Measurements from ENCODE around the gene DTNA. TPM values are rescaled to one million over a fixed set of nuclear protein-coding genes. Genes with fewer than 3 reads are reported as not detected.
A peak's percentile ranks its signal among the peaks of the same experiment; 100 is the strongest.

DTNA gene
- total RNA-seq, 2 donors from 2014 or later: 114 to 197 TPM

DNA sequence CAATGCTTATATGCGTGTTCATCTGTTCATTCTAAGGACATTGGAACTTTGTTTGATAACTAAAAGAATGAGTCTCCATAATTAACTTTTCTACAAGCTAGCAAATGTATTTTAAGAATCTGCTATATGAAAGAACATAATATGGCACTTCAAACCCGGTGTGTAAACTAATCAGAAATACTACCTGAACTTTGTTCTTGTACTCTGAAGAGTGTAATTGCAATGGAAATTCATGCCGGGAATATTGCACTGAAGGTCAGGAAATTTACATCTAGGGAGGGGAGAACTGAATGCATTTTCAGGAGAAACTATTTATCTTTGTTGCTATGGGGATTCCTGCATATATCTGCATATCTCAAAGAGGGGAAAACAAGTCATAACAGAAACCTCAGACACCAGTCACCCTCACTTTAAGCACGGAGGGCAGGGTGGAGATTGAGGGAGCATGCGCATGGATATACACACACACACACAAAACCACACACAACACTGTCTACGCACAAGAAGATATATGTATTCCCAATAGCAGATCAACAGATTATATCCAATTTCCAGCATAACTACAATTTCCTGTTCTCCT is 76.2 kb downstream of the DTNA start:
- no peaks in the 10 kb centered on the region for H3K36me3 ChIP-seq
- no peak for DNase-seq (ENCODE audit: low spot score)
- H3K4me3 ChIP-seq: no peak overlapping the region
- TF ChIP-seq, protein P1, sequence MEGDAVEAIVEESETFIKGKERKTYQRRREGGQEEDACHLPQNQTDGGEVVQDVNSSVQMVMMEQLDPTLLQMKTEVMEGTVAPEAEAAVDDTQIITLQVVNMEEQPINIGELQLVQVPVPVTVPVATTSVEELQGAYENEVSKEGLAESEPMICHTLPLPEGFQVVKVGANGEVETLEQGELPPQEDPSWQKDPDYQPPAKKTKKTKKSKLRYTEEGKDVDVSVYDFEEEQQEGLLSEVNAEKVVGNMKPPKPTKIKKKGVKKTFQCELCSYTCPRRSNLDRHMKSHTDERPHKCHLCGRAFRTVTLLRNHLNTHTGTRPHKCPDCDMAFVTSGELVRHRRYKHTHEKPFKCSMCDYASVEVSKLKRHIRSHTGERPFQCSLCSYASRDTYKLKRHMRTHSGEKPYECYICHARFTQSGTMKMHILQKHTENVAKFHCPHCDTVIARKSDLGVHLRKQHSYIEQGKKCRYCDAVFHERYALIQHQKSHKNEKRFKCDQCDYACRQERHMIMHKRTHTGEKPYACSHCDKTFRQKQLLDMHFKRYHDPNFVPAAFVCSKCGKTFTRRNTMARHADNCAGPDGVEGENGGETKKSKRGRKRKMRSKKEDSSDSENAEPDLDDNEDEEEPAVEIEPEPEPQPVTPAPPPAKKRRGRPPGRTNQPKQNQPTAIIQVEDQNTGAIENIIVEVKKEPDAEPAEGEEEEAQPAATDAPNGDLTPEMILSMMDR (IDR thresholded peaks at IDR 0.05): no peak
- H3K9me3 ChIP-seq: no peaks in the 10 kb centered on the region
- H3K27me3 ChIP-seq: no peaks in the 10 kb centered on the region
- no peak overlapping the region for H3K27ac ChIP-seq
- H3K4me1 ChIP-seq: no peaks in the 10 kb centered on the region

DNA sequence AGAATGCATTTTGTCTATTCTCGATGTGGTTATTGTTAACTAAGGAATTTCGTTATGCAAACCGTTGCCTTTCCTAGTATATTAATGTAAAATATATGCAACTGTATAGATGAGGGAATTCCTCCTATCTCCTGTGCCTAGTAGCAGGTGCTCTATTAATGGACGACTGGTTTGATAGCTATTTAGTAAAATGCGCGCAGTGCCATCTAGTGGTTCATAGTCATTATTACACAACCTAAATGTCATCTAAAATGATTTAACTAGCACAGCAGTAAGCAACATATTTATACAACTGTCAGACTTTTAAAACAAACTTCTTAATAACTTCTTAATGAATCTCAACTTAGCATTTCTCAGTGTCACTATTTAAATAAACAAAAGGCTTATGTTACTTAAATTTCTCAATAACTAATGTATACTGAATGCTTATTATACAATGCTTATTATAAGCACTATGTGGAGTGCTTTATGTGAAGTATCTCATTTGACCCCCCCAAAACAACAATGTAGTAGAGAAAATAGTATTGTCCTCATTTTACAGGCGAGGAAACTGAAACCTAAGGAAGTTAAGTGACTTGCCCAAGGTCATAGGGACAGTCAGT is 77.9 kb downstream of the DTNA start:
- Histone ChIP-seq H3K9me3 (no peaks in the 10 kb centered on the region), H3K27ac (no peak overlapping the region), H3K27me3 (no peaks in the 10 kb centered on the region), H3K36me3 (no peaks in the 10 kb centered on the region), H3K4me1 (no peaks in the 10 kb centered on the region), H3K4me3 (no peak overlapping the region)
- TF ChIP-seq, protein P1 (IDR thresholded peaks at IDR 0.05): peak; percentile 61 to 84
- no peak for DNase-seq (ENCODE audit: low spot score)

DNA sequence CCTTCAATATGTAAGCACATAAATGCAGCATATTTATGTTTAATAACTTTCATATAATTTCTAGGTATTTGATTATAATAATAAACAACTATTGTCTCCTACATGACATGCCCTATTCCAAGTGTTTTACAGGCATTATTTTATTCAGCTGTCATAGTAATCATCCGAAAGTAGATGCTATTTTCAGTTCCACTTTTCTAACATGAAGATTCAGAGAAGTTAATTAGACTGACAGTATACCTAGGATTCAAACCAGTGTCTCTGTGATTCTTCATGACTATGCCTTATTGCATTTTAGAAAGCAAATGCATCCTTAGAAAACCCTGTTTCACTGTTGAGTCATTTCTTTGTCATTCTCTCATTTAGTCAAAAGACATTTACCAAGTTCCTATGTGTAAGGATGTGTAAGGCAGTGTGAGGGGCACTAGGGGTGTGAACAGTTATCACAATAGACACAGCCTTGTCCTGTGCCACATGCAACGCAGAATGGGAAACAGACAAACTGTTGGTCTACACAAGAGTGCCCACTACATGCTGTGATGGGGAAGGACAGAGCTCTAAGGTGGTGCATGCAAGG is 79.8 kb downstream of the DTNA start:
- no peaks in the 10 kb centered on the region for H3K27me3 ChIP-seq
- TF ChIP-seq, protein P1 (IDR thresholded peaks at IDR 0.05): no peak
- no peaks in the 10 kb centered on the region for H3K36me3 ChIP-seq
- peaks cover 0 to 5% of the 10 kb centered on the region in 2 donors for H3K4me1 ChIP-seq
- DNase-seq (ENCODE audit: low spot score): no peak
- no peaks in the 10 kb centered on the region for H3K9me3 ChIP-seq
- H3K4me3 ChIP-seq: no peak overlapping the region
- H3K27ac ChIP-seq: no peak overlapping the region

DNA sequence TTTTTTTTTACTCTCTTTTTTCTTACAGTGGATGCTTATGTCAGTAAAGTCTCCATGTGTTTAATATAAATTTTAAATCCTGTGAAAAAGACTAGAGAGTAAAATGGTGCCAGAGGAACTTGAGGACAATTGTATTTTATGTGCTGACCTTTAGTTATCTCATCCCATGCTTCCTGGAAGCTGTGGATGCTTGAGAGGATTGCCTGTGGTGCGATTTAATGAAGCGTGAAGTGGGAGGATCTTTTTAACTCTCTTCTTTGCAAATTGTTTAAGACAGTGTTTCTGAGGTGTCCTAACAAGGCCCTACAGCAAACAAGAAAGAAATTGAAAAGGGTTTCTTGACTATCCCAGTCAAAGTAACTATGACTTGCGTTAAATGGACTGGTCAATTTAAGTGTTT is 84.2 kb downstream of the DTNA start:
- Histone ChIP-seq H3K36me3 (no peaks in the 10 kb centered on the region), H3K27me3 (no peaks in the 10 kb centered on the region), H3K9me3 (no peaks in the 10 kb centered on the region), H3K4me1 (peaks cover 0 to 18% of the 10 kb centered on the region in 2 donors), H3K4me3 (no peak overlapping the region), H3K27ac (peak overlapping the region in 1 of 2 donors; percentile 31)
- no peak for DNase-seq (ENCODE audit: low spot score)
- TF ChIP-seq, protein P1 (IDR thresholded peaks at IDR 0.05): no peak

DNA sequence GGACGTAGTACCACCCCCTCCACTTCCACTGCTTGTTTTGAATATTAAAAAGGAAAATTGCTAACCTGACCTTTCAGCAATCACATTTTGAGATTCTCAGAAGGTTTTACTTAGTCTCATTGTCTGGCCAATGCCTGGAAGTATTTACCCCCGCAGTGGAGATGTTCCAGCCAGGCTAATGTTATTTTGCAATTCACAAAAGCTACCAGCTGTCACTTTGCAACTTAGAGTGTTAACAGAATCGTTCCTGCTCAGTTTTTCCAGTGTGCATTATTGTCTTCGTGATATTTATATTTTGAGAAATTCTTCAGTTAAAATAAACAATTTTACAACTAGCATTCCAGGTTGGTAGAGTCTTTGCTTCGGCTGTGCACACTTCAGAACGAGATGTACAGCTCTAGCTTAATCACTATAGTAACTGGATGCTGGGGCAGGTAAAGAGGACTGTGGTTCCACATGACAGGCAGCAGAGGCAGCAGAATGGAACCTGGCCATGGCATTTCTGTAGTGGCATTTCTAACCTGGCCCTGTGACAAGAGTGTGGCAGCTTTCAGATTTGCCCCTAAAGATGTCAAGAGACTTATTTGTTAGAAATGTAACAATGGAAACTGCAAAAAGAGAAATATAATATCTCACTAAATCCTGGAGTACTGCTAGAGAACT is 85.1 kb downstream of the DTNA start:
- Histone ChIP-seq H3K27me3 (no peaks in the 10 kb centered on the region), H3K4me3 (no peak overlapping the region), H3K36me3 (no peaks in the 10 kb centered on the region), H3K4me1 (peaks cover 0 to 18% of the 10 kb centered on the region in 2 donors), H3K9me3 (no peaks in the 10 kb centered on the region), H3K27ac (peak overlapping the region in 1 of 2 donors; percentile 31)
- TF ChIP-seq, protein P1 (IDR thresholded peaks at IDR 0.05): no peak
- no peak for DNase-seq (ENCODE audit: low spot score)

Data from right atrium auricular region (tissue), 2 donors.